ENCODE results near the gene HLA-DRB1.
A peak's percentile ranks its signal among the peaks of the same experiment; 100 is the strongest.
"Not testable (repeated sequence)": the region's sequence is repeated elsewhere in the genome, so short reads cannot be mapped to it uniquely, and the experiment has no call there.

HLA-DRB1 gene

DNA sequence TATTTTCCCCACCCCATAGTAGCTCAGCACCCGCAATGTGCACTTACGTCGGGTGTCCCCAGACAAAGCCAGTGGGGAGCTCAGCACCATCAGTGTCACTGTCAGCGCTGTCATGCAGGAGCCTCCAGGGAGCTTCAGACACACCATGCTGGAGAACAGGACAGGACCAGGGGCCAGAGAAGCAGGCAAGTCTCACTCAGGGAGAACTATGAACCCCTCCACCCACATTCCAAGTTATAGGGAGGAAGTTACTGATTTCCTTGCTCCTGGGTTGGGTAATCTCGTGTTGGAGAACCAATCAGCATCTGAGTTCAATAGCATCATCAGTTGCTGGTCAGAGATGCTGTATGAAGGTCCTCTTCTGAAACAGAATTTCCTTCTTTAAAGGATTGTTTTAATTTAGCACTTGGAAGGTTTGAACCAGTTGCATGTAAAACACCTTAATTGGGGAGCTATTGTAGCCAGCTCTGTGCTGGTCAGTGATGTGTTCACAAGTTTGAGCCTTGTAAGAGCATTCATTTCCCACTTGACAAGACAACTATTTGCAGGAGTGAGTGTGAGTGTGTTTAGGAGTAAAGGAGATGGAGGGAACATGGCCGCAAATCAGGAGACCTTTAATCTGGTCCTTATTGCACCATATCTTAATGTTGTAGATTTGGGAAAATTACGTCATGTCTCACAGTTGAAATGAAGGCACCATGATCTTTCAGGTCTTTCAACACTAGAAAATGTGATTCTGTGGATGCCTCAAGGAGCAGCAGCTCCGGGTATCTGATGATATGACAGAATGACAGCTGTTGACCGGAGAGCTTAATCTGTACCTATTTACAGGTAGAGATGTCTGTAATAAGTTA lies at the start of gene HLA-DRB1:
HLA-DRB1 (minus strand) TSS at position 253 of the 854 bp plus-strand sequence; CDS start at position 147, 106 bp downstream.
- no peak for DNase-seq (ENCODE audit: low read depth)

- no peak for DNase-seq (ENCODE audit: low read depth)
Measured at GRCh38 chr6:32638532-32639219, 49.0 kb upstream of the HLA-DRB1 start.

GRCh38 chr6:32637883-32638282 lies 48.2 kb upstream of the HLA-DRB1 start:
- no peak for DNase-seq (ENCODE audit: low read depth)

DNA sequence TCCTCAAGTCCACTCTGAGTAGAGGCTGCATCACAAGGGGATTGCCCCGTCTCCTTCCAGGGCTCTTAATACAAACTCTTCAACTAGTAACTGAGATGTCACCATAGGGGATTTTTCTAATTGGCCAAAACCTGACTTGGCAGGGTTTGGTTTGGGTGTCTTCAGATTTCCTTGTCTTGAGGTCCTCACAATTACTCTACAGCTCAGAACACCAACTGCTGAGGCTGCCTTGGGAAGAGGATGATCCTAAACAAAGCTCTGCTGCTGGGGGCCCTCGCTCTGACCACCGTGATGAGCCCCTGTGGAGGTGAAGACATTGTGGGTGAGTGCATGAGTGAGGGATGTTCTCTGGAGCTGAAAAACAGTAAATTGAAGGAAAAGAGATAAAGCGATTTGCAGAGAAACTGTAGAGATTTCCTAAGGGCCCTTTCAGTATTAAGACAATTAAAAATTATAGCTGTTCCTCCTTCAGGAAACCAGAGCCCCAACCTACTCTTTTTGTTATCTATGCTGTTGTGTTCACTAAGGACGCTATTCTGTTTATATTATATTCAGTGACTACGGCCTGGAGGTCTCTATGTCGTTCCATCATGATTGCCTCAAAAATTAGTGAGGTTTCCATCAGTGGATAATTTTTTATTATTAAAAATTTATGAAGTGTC lies 47.7 kb upstream of the HLA-DRB1 start, which contains the start of gene HLA-DQA1:
HLA-DQA1 (plus strand) TSS at position 188 of the 662 bp plus-strand sequence; CDS start at position 241, 53 bp downstream.
- DNase-seq (ENCODE audit: low read depth): no peak

DNA sequence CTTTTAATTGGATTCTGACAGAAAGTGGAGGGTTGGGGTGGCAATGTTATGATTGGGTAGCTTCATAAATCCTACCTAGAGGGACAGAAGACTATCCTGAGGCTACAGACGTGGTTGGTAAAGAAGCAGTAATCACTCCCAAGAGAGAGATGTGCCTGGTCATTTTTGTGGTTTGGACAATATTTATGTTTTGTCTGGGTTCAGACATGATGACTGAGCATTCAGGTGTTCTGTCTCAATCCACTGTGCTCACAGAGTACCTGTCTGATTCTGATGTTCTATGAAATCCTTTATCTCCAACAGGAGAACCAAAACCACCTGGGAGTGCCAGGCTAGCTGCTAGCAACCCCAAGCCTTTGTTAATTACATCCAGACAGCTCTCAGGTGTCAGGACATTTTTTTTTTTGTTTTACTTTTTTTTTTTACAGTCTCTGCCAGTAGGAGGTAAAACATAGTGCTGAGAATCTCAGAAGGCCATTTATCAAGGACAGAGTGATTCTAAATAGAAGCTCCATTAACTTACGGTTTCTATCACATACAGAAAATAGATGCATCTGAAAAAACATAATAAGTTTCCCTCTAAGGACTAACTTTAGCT lies 46.0 kb upstream of the HLA-DRB1 start:
- no peak for DNase-seq (ENCODE audit: low read depth)

DNA sequence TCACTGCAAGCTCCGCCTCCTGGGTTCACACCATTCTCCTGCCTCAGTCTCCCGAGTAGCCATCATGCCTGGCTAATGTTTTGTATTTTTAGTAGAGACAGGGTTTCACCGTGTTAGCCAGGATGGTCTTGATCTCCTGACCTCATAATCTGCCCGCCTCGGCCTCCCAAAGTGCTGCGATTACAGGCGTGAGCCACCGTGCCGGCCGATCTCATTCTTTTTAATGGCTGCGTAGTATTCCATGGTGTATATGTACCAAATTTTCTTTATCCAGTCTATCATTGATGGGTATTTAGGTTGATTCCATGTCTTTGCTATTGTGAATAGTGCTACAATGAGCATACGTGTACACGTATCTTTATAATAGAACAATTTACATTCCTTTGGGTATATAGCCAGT lies 40.1 kb upstream of the HLA-DRB1 start:
- DNase-seq (ENCODE audit: low read depth): not testable (repeated sequence)

DNA sequence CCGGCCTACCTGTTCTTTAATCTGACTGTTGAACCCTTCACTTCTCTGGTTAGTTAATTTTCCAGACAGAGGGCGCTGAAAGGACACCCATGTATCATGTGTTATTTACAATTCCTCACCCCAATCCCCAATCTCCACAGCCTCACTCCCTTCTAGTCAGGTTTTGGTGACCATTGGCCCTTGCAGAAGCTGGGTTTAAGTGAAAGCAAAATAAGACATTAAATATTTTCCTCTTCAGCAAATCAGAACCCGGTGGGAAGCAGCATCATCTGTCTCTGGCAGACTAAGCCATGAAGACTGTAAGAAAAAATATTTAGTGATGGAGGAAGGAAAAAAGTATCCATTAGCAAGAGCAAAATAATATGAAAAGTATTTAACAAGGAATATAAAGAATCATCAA lies 38.2 kb upstream of the HLA-DRB1 start:
- no peak for DNase-seq (ENCODE audit: low read depth)

- no peak for DNase-seq (ENCODE audit: low read depth)
Measured at GRCh38 chr6:32627249-32627648, 37.6 kb upstream of the HLA-DRB1 start.

DNA sequence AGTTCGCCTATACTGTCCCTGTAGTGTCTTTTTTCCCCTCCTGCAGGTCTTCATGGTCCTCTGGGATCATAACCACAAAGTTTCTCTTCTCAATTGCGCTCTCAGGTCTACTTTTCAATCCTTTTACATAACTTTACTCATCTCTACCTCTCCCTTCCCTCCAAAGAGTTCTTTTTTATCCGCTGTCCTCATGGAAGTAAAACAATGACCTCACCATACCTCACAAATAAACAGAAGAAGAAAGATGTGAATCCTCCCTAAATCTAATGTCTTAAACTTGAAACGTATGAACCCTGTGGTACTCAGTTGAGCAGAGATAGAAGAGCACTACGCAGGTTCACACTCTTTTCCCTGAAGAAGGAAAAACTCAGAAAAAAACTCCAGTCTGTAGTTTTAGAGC lies 35.5 kb upstream of the HLA-DRB1 start:
- DNase-seq (ENCODE audit: low read depth): no peak

DNA sequence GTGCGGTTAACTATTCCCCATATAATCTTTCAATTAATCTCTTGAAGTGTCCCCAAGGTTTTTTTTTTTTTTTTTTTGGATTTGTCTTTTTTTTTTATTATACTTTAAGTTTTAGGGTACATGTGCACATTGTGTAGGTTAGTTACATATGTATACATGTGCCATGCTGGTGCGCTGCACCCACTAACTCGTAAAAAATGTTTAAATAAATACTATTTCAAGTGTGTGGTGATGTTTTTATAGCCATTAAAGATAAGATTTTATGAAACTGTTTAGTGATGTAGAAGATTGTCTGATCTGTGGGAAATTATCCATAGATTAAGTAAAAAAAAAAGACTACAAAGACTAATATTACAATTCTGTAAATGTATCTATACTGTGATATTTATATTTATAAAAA lies 34.9 kb upstream of the HLA-DRB1 start:
- DNase-seq (ENCODE audit: low read depth): no peak

DNA sequence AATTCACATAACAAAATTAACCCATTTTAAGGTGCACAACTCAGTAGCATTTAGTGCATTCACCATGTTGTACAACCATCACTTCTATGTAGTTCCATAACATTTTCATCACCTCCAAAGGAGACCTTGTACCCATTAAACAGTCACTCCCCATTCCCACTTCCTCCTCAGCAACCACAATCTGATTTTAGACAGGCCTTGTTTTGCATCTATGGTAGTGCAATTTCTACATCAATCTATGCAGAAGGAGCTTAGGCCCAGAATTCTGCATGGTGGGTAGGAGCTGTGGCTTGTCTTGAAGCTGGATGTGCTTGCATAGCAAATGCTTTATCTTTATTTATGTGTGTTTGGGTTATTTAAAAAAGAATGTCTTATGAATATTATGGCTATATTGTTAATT lies 34.0 kb upstream of the HLA-DRB1 start:
- no peak for DNase-seq (ENCODE audit: low read depth)

- DNase-seq (ENCODE audit: low read depth): no peak
Measured at GRCh38 chr6:32622545-32623401, 33.1 kb upstream of the HLA-DRB1 start.

GRCh38 chr6:32621372-32621771 lies 31.7 kb upstream of the HLA-DRB1 start:
- no peak for DNase-seq (ENCODE audit: low read depth)

DNA sequence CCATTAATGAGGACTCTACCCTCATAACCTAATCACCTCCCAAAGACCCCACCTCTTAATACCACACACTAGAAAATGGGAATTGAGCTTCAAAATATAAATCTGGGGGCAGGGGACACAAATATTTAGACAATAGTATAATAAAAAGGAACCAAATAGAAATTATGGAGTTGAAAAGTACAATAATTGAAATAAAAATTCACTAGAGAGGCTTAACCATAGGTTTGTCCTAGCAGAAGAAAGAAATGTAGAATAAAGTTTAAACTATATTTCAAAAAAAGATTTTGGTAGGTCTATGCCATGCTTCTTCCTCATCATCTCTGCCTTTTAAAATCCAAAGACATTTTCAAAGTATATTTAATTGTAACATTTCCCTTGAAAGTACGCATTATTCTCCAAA lies 28.1 kb upstream of the HLA-DRB1 start:
- no peak for DNase-seq (ENCODE audit: low read depth)

- DNase-seq (ENCODE audit: low read depth): no peak
Measured at GRCh38 chr6:32615885-32616532, 26.4 kb upstream of the HLA-DRB1 start.

DNA sequence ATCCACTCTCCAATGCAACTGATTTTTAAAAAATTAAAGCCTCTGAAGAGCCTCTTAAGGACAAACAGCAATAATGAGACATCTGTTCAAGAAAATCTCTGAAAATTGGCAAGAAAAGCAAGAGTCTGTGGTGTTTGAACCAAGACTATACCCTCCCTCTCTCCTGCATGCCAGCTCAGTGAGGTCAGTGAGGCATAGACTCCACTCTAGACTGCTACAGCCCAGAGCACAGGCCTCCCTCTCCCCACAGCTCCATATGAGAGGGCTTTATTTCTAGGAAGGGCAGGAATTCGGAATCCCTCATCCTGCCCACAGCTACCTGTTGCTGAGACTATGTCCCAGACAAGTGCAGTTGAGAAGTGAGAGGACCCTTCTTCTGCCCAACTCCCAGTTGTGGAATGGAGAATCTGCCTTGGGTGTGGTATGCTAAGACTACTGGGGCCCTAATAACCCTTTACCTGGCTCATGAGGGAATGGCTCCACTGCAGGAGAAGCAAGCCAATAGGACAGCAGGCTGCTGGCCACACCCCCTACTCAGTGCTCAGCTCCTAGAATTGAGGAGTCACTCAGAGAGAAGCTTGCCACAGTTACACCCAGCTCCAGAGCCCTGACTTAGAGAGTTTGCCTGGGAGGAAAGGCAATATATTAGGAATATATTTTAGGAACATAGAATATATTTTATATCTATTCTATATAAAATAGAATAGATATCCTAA lies 24.9 kb upstream of the HLA-DRB1 start:
- DNase-seq (ENCODE audit: low read depth): no peak

- DNase-seq (ENCODE audit: low read depth): no peak
Measured at GRCh38 chr6:32613475-32613874, 23.8 kb upstream of the HLA-DRB1 start.

GRCh38 chr6:32610682-32611296 lies 21.1 kb upstream of the HLA-DRB1 start:
- DNase-seq (ENCODE audit: low read depth): no peak

GRCh38 chr6:32609731-32610640 lies 20.3 kb upstream of the HLA-DRB1 start:
- DNase-seq (ENCODE audit: low read depth): peak; percentile 65

All from GM04504 (cell line).